ENCODE results near the gene GAPDHS.
A peak's percentile ranks its signal among the peaks of the same experiment; 100 is the strongest.

GAPDHS gene

DNA sequence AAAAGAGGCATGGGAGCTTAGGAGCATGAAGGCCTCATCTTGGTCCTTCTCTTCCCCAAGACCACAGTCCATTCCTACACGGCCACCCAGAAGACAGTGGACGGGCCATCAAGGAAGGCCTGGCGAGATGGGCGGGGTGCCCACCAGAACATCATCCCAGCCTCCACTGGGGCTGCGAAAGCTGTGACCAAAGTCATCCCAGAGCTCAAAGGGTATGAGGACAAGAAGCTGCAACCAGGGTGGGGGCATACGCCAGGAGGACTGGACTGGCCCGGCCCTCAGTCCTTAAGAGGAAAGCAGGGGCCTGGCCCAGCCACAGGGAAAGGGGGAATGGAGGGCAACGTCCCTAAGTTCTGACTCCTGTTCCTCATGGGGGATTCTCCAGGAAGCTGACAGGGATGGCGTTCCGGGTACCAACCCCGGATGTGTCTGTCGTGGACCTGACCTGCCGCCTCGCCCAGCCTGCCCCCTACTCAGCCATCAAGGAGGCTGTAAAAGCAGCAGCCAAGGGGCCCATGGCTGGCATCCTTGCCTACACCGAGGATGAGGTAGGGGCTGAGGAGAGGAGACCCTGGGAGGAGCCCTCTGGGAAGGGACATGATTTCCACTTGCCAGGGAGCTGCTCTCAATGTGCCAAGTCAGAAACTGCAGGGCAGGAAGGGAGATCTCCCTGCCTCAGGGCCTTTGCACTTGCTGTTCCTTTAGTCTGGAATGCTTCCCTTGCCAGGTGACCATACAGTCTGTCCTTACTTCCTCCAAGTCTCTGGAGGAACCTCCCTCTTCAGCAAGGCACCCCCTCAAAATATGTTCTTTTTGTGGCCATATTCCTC is 10.2 kb downstream of the GAPDHS start:
- no peak for ATAC-seq
- H3K4me1 Mint-ChIP-seq, result peaks cover 50% of the 10 kb centered on the region
- no peaks in the 10 kb centered on the region for H3K27me3 Mint-ChIP-seq
- no peaks in the 10 kb centered on the region for H3K9me3 Mint-ChIP-seq
- peaks cover 6% of the 10 kb centered on the region for H3K36me3 Mint-ChIP-seq
- H3K27ac Mint-ChIP-seq, result no peak overlapping the region
- no peak overlapping the region for H3K4me3 Mint-ChIP-seq

DNA sequence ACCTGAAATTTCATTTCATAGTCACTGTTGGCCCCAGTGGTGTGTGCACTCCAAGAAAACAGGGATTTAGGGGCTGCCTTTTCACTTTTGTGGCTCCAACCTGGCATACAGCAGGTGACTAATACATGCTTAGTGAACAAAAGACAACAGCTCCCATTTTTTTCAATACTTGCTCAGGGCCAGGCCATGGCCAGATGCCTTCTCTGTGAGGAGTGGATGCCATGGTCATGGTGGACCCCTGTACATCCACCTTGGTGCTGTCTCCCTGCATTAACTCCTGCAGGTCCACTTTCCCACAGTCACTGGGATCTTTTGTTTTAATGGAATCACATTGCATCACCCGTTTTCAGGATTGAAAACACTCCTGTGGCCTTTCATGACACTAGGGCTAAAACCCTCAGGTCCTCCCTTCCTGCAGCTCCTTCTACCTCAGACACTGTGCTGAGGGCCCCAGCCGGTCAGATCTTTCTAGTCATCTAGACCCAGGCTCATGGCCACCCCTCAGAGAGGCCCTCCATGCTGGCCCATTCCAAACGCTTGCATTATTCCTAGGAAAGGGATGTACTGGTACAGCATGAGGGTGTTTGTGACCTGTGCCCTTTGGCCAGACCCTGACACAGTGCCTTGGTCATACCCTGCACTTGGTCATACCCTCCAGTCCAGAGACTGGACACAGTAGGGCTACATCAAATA is 11.0 kb downstream of the GAPDHS start:
- ATAC-seq, result no peak
- Mint-ChIP-seq H3K36me3 (peaks cover 9% of the 10 kb centered on the region), H3K4me3 (peak overlapping the region; percentile 96), H3K4me1 (peaks cover 57% of the 10 kb centered on the region), H3K27ac (peak overlapping the region; percentile 94), H3K9me3 (no peaks in the 10 kb centered on the region), H3K27me3 (no peaks in the 10 kb centered on the region)

DNA sequence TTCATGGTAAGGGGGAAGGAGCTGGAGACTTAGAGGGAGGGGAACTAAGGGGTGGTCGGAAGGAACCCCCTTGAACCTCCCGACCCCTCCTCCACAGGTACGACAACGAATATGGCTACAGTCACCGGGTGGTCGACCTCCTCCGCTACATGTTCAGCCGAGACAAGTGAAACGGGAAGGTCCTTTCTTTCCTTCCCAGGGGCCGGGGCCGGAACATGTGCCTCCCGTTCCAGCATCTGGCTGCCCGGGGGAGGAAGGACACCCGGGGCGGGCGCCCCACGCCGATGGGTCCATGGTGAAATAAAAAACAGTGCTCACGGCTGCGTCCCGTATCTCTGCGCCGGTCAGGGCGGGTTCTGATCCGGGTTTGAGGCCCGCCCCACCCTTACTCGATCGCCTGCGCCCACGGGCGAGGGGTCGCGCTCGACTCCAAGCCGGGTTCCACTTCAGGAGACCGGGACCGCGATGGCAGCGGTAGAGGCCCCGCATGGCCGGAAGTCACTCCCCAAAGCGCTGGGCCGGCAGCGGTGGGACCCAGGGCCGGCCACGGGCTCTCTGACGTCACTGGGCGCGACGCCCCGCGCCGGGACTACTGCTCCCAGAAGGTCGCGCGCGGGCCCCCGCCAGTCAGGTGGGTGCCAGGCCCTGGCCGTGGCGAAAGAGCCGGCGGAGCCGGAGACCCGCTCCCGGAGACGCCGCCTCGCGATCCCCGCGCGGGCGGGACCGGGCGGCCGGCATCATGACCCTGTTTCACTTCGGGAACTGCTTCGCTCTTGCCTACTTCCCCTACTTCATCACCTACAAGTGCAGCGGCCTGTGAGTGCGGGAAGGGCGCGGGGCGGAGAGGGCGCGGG is 12.0 kb downstream of the GAPDHS start, which contains the start of gene TMEM147:
Gene TMEM147 (plus strand): TSS at position 626 of the 854 bp plus-strand sequence. CDS start 114 bp downstream, at position 740.
- H3K4me3 Mint-ChIP-seq, result peak within 1 kb of the TSS; percentile 96
- peak; percentile 96 for ATAC-seq
- no peaks in the 10 kb centered on the region for H3K9me3 Mint-ChIP-seq
- peaks cover 50% of the 10 kb centered on the region for H3K4me1 Mint-ChIP-seq
- H3K27ac Mint-ChIP-seq, result peak within 1 kb of the TSS; percentile 94
- H3K27me3 Mint-ChIP-seq, result no peaks in the 10 kb centered on the region
- peaks cover 12% of the 10 kb centered on the region for H3K36me3 Mint-ChIP-seq

DNA sequence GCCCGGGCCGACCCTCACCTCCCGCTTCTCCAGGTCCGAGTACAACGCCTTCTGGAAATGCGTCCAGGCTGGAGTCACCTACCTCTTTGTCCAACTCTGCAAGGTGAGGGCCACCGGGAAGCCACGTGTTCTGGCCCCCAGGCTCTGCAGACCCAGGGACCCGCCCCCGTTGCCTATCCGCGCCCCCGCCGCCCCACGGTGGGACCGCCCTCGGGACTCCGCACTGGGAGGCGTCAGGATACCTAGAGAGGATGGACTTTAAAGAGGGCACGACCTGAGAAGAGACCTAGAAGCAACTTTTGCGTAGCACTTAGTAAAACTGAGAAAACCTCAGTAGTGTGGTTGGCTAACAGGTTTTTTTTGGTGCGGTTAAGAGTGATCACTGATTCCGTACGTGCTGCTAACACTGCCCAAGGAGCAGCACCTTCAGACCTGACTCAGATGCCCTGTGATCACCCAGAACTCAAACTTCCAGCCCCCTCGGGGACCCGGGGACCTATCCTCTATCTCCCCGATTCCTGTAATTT is 12.7 kb downstream of the GAPDHS start:
- H3K4me3 Mint-ChIP-seq, result peak overlapping the region; percentile 96
- H3K27me3 Mint-ChIP-seq, result no peaks in the 10 kb centered on the region
- H3K36me3 Mint-ChIP-seq, result peaks cover 19% of the 10 kb centered on the region
- ATAC-seq, result peak; percentile 74
- H3K4me1 Mint-ChIP-seq, result peaks cover 43% of the 10 kb centered on the region
- no peaks in the 10 kb centered on the region for H3K9me3 Mint-ChIP-seq
- H3K27ac Mint-ChIP-seq, result peak overlapping the region; percentile 94

DNA sequence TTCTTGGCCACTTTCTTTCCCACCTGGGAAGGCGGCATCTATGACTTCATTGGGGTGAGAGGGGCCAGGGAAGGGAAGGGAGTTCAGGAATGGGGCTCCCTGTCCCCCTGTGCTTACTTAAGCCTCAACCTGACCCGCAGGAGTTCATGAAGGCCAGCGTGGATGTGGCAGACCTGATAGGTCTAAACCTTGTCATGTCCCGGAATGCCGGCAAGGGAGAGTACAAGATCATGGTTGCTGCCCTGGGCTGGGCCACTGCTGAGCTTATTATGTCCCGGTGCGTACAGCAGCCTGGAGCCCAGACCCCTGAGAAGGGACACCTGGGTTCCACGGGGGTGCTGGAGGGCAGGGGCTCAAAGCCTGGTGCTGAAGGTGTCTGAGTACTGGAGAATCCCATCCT is 13.3 kb downstream of the GAPDHS start:
- H3K27me3 Mint-ChIP-seq, result no peaks in the 10 kb centered on the region
- H3K36me3 Mint-ChIP-seq, result peaks cover 22% of the 10 kb centered on the region
- H3K27ac Mint-ChIP-seq, result peak overlapping the region; percentile 94
- H3K4me1 Mint-ChIP-seq, result peaks cover 42% of the 10 kb centered on the region
- ATAC-seq, result no peak
- H3K4me3 Mint-ChIP-seq, result peak overlapping the region; percentile 96
- no peaks in the 10 kb centered on the region for H3K9me3 Mint-ChIP-seq

DNA sequence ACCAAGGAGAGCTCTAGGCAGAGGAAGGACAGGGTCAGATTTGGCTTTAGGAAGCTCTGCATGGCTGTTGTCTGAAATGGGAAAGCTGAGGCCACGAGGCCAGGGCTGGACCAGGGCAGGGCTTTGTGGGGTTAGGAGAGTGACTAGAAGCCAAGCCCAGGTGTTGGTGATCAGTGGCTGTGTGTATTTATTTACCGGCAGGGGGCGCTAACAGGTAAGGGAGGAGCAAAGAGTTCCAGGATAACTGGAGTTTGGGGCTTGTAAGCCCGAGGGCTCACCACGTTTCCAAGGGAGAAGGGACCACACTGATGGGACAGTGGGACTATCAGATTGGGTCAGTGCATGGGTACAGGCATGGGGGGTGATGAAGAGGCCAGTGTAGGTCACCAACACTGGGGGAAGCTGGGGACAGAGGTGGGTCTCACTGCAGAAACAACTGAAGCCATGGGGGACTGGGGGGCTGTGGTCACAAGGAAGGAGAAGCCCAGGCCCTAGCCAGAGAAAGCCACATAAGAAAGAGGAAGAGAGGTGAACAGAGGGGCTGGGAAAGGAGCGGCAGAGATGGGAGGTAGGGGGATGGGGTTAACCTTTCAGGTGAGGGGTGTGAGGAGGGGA is 16.0 kb downstream of the GAPDHS start:
- no peak overlapping the region for H3K4me3 Mint-ChIP-seq
- H3K27me3 Mint-ChIP-seq, result no peaks in the 10 kb centered on the region
- H3K27ac Mint-ChIP-seq, result no peak overlapping the region
- peaks cover 22% of the 10 kb centered on the region for H3K36me3 Mint-ChIP-seq
- ATAC-seq, result no peak
- H3K4me1 Mint-ChIP-seq, result peaks cover 39% of the 10 kb centered on the region
- no peaks in the 10 kb centered on the region for H3K9me3 Mint-ChIP-seq

DNA sequence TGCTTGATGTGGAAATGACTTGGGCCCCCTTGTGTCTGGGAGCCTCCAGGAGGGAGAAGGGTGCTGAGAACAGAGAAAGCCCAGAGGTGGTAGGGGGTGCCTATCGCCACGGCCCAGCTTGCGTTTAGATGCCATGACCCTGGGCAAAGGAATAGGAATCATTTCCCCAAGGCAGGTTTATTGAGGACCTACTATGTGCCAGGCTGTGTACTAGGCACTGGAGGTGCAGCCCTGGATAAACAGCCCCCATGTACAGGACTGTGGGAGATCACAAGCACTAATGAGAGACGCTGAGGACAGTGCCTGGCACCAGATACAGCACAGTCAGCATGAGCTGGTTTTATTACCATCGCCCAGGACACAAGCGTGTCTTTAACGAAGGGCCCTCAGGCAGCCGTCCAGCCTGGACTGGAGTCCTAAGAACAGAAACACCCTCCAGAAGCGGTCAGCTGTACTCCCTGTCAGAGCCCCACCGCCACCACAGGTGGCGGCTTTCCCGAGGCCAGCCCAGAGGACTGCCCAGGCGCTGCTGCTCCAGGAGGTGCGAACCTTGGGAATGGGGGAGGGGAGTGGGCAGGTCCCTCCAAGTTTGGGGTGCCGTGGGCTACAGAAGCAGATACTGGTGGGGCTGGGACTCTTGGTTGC is 16.7 kb downstream of the GAPDHS start:
- H3K27me3 Mint-ChIP-seq, result no peaks in the 10 kb centered on the region
- H3K4me1 Mint-ChIP-seq, result peaks cover 32% of the 10 kb centered on the region
- peaks cover 22% of the 10 kb centered on the region for H3K36me3 Mint-ChIP-seq
- H3K9me3 Mint-ChIP-seq, result no peaks in the 10 kb centered on the region
- H3K4me3 Mint-ChIP-seq, result no peak overlapping the region
- ATAC-seq, result no peak
- no peak overlapping the region for H3K27ac Mint-ChIP-seq

DNA sequence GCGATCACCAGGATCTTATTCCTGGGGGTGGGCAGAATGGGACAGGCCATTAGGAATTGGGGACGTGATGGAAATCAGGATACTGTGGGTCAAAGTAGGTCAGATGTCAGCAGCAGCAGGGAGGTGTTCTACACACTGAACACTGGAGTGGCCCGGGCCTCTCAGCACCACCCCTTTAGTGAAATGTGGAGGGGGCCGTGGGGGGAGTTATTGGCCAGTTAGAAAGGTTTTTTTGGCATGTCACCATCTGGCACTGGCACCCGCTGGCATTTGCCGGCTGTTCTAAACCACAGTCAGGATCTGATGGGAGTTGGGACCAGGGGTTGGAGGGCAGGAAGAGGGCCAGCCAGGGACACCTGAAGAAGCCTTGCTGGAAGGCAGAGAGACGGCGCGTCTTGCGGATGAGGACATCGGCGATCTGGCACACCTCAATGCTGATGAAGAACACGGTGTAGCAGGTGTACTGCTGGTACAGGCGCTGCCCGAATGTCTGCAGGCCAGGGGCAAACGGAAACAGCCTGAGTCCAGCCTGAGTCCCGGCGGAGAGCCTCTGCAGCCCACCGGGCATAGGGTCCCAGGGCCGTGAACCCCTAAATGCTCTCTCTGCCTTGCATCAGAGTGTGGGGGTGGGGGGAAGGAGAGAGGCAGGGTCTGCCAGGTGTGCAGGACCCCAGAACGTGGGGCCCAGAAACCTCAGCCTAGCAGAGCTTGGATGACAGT is 18.0 kb downstream of the GAPDHS start:
- no peak overlapping the region for H3K27ac Mint-ChIP-seq
- H3K4me1 Mint-ChIP-seq, result peaks cover 29% of the 10 kb centered on the region
- peaks cover 10% of the 10 kb centered on the region for H3K27me3 Mint-ChIP-seq
- no peak overlapping the region for H3K4me3 Mint-ChIP-seq
- no peaks in the 10 kb centered on the region for H3K9me3 Mint-ChIP-seq
- no peak for ATAC-seq
- peaks cover 22% of the 10 kb centered on the region for H3K36me3 Mint-ChIP-seq

DNA sequence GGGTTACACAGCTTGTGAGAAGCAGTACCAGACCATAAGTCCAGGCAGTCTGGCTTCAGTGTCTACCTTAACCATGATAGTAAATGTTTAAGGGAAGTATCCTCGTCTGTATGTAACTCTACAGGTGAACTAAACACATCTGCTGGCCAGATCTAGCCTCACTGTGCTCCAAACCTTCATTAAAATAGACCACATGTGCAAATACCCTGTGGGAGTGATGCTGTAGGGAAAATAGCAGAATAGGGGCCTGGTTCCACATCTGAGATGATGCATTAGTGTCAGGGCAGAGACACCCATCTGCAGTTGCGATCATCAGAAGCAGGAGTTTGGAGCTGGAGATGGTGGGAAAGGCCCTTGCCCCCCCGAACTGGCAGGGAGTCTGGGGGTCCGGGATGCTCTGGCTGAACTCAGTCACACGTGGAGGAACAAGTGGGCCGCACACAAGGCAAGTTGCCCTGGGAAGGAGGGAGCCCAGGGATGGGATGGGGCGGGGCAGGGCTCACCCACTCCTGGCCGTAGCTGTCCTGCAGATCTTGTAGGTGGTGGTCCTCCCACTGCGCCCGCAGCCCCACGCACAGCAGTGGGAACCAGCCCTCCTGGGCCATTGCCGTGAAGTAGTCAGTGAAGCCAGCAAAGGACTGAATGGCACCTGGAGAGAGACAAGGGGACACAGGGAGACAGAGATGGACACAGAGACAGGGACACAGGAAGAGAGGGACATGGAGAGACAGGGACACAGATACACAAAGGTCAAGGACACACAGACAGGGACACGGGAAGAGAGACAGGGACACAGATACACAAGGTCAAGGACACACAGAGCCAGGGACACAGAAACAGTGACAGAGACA is 19.5 kb downstream of the GAPDHS start:
- Mint-ChIP-seq H3K27me3 (peaks cover 23% of the 10 kb centered on the region), H3K4me1 (peaks cover 22% of the 10 kb centered on the region), H3K27ac (no peak overlapping the region), H3K4me3 (no peak overlapping the region), H3K36me3 (peaks cover 16% of the 10 kb centered on the region), H3K9me3 (no peaks in the 10 kb centered on the region)
- ATAC-seq, result no peak

DNA sequence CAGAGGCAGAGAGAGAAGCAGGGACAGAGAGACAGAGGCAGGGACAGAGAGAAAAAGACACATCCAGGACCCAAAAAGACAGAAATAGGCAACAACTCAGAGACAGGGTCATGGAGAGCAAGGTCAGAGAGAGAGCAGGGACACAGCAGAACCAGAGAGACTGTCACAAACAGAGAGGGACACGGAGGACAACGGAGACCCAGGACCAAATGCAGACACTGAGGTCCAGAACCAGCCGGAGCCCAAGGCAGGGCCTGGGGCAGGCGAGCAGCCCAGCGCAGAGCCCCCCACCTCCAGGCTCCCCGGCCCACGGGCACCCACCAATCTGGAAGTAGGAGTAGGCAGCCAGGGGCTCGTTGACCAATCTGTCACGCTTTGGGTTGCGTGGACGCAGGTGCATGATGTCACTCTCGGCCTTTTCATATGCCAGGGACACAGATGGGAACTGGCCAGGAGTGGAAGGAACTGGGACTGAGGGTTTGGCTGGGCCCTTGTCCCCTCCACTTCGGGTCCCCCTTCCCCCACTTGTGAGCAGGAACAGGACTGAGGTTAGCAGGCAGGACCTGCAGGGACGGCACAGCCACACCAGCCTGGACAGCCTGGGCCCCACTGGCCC is 20.2 kb downstream of the GAPDHS start:
- H3K27ac Mint-ChIP-seq, result no peak overlapping the region

DNA sequence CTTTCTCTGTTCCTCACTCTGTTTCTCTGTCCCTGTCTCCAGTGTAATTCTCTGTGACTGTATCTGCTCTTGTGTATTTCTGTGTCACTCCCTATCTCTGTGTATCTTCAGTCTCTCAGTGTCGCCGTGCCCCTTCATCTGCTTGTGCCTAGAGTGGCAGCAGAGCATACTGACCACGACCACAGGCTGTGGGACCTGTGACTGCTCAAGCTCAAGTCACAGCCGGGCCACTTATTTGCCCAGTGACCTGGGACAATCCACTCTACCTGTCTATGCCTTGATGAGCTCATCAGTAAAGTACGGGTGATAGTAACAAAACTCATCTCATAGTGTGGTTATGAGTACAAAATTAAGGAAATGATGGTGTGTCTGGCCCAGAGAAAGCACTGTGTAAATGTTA is 20.8 kb downstream of the GAPDHS start:
- H3K4me1 Mint-ChIP-seq, result peaks cover 18% of the 10 kb centered on the region
- ATAC-seq, result no peak
- no peaks in the 10 kb centered on the region for H3K9me3 Mint-ChIP-seq
- H3K27me3 Mint-ChIP-seq, result peaks cover 29% of the 10 kb centered on the region
- H3K4me3 Mint-ChIP-seq, result no peak overlapping the region
- H3K36me3 Mint-ChIP-seq, result peaks cover 15% of the 10 kb centered on the region
- H3K27ac Mint-ChIP-seq, result no peak overlapping the region

More for the DNA sequence above, 20.2 kb downstream of the GAPDHS start:
- Mint-ChIP-seq H3K9me3 (no peaks in the 10 kb centered on the region), H3K27me3 (peaks cover 26% of the 10 kb centered on the region), H3K36me3 (peaks cover 16% of the 10 kb centered on the region), H3K4me3 (no peak overlapping the region), H3K4me1 (peaks cover 22% of the 10 kb centered on the region)
- peak; percentile 5 for ATAC-seq

DNA sequence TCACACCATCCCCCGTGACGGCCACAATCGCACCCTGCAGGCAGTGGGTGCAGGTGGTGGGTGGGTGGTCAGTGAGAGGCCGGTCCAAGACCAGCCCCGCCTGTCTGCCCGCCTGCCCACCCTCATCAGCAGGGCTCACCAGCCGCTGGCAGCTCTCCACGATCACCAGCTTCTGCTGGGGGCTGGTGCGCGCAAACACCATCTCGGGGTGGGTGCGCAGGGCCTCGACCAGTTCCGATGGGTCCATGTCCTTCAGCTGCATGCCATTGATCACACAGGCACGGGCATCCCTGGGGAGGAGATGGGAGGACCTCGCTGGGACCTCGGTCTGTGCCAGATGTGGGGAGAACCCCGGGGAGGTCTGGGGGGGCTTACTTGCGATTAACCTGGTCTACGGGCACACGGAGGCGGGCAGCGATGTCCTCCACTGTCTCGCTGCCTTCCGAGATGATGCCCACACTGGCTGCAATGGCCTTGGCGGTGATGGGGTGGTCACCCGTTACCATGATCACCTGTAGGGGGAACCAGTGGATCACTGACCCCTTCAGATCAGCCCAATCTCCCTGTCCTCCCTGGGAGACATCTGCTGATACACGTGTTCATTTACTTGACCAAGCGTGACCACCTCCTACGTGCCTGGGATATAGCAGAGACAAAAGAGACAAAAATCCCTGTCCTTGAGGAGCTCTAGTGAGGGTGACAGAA is 22.2 kb downstream of the GAPDHS start:
- H3K27me3 Mint-ChIP-seq, result peaks cover 43% of the 10 kb centered on the region
- no peak overlapping the region for H3K4me3 Mint-ChIP-seq
- H3K9me3 Mint-ChIP-seq, result no peaks in the 10 kb centered on the region
- peaks cover 7% of the 10 kb centered on the region for H3K36me3 Mint-ChIP-seq
- peaks cover 26% of the 10 kb centered on the region for H3K4me1 Mint-ChIP-seq
- ATAC-seq, result no peak
- no peak overlapping the region for H3K27ac Mint-ChIP-seq
